ENCODE measurements around the gene MTMR12.
A peak's percentile ranks its signal among the peaks of the same experiment; 100 is the strongest.

MTMR12 gene

GRCh38 chr5:32312595-32313332, at the start of gene MTMR12:
TSS of gene MTMR12 (minus strand) at chr5:32312939. CDS start at chr5:32312838, 101 bp downstream.
- DNase-seq (ENCODE audit: insufficient read length, low spot score) = peak; percentile 91
- no peak for TF ChIP-seq CTCF (IDR thresholded peaks at IDR 0.05; ENCODE audit: insufficient read depth, missing control alignments)
- peak; percentile 38 for FAIRE-seq

GRCh38 chr5:32362527-32362926, 49.8 kb upstream of the MTMR12 start:
- FAIRE-seq (no peak), DNase-seq (ENCODE audit: insufficient read length, low spot score) (no peak)
- TF ChIP-seq CTCF (IDR thresholded peaks at IDR 0.05; ENCODE audit: insufficient read depth, missing control alignments) = no peak

GRCh38 chr5:32360906-32361305, 48.2 kb upstream of the MTMR12 start:
- DNase-seq (ENCODE audit: insufficient read length, low spot score) = no peak
- no peak for FAIRE-seq
- no peak for TF ChIP-seq CTCF (IDR thresholded peaks at IDR 0.05; ENCODE audit: insufficient read depth, missing control alignments)

GRCh38 chr5:32358611-32359010, 45.9 kb upstream of the MTMR12 start:
- no peak for DNase-seq (ENCODE audit: insufficient read length, low spot score)
- no peak for TF ChIP-seq CTCF (IDR thresholded peaks at IDR 0.05; ENCODE audit: insufficient read depth, missing control alignments)
- FAIRE-seq = no peak

- DNase-seq (ENCODE audit: insufficient read length, low spot score) (no peak), FAIRE-seq (no peak)
- TF ChIP-seq CTCF (IDR thresholded peaks at IDR 0.05; ENCODE audit: insufficient read depth, missing control alignments) = no peak
Measured at GRCh38 chr5:32357658-32358057, 44.9 kb upstream of the MTMR12 start.

- FAIRE-seq (no peak), DNase-seq (ENCODE audit: insufficient read length, low spot score) (no peak)
- no peak for TF ChIP-seq CTCF (IDR thresholded peaks at IDR 0.05; ENCODE audit: insufficient read depth, missing control alignments)
Measured at GRCh38 chr5:32355686-32356085, 42.9 kb upstream of the MTMR12 start.

- no peak for DNase-seq (ENCODE audit: insufficient read length, low spot score)
- FAIRE-seq = no peak
- no peak for TF ChIP-seq CTCF (IDR thresholded peaks at IDR 0.05; ENCODE audit: insufficient read depth, missing control alignments)
Measured at GRCh38 chr5:32353420-32353819, 40.7 kb upstream of the MTMR12 start.

Measured in D721Med (cell line).